GM10266 (cell line): ENCODE results near the gene TBL1X.

Experiments used
- DNase-seq: peaks from one replicate; pipeline ENCODE4 v3.0.0; 2012; ENCODE audit errors: extremely low spot score
- TF ChIP-seq, protein P1 (sequence below): IDR thresholded peaks from 2 replicates; pipeline ENCODE4 v1.5.1; 2012; ENCODE audit warnings: mild to moderate bottlenecking, low read depth; ENCODE audit not compliant: control insufficient read depth, insufficient read depth; ENCODE audit errors: missing control alignments

Gene TBL1X

DNA sequence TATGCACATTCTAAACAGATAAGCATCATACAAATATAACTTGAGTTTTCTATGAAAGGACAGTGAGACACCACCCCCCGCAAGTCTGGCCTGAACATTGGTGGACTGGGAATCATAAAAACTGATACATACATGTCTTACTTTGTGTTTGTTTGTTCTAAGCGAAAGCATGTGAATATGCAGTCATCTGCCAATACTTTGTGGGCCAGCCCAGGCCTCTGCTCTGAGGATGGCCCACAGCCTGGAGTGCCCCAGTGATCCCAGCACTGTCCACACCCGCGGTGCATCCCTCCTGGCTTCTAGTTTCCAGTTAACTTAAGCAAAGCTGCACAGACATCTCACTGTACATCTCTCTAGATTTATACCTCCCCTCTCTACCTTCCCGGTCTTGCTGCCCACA lies 154.3 kb downstream of the TBL1X start:
- TF ChIP-seq, protein P1, sequence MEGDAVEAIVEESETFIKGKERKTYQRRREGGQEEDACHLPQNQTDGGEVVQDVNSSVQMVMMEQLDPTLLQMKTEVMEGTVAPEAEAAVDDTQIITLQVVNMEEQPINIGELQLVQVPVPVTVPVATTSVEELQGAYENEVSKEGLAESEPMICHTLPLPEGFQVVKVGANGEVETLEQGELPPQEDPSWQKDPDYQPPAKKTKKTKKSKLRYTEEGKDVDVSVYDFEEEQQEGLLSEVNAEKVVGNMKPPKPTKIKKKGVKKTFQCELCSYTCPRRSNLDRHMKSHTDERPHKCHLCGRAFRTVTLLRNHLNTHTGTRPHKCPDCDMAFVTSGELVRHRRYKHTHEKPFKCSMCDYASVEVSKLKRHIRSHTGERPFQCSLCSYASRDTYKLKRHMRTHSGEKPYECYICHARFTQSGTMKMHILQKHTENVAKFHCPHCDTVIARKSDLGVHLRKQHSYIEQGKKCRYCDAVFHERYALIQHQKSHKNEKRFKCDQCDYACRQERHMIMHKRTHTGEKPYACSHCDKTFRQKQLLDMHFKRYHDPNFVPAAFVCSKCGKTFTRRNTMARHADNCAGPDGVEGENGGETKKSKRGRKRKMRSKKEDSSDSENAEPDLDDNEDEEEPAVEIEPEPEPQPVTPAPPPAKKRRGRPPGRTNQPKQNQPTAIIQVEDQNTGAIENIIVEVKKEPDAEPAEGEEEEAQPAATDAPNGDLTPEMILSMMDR = no peak
- DNase-seq = no peak

DNA sequence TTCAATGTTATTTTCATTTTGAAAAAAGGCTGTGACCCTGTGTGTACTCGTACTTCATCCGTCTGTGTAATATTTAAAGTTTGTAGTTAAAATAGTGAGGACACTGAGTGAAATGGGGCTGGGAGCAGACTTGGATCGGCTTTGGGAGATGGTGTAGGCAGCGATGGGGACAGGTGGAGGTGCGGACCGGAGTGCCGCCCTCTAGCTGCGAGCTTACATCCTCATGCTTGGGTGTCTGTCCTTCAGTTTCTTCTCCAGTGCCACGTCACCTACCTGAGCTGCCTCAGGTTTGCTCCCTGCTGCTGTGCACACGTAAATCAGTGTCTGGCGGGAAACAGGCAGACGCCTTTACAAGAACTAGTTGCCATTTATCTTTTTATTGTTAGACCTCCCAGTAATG lies 154.7 kb downstream of the TBL1X start:
- TF ChIP-seq, protein P1 = no peak
- DNase-seq = no peak

DNA sequence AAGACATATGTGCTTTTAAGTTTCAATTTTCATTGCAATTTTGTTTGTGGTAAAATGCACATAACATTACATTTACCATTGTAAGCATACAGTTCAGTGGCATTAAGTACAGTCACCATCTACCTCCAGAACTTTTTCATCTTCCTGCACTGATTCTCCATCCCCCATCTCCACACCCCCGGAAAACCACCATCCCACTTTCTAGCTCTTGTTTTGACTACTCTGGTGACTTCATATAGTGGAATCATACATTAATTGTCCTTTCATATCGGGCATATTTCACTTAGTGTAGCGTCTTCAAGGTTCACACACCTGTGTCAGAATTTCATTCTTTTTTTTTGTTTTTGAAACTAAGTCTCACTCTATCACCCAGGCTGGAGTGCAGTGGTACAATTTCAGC lies 157.3 kb downstream of the TBL1X start:
- TF ChIP-seq, protein P1 = no peak
- no peak for DNase-seq

DNA sequence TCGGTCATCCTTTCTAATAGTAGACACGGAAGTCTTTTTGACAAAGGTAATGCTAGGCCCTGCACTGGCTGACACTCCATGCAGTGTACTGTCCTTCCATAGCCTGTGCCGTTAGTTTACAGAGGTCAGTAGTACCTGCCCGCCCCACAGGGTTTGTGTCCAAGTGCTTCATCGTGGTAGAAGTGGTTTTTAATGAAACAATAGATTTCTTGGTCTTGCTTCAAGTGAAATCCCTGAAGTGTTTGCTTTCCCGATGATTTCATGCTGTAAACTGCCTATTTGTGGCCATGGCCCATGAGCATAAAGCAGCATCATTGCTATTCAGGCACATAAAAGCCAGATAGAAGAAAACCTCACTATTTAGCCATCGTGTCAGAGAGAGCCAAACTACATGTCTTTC lies 161.5 kb downstream of the TBL1X start:
- DNase-seq = no peak
- TF ChIP-seq, protein P1 = no peak

DNA sequence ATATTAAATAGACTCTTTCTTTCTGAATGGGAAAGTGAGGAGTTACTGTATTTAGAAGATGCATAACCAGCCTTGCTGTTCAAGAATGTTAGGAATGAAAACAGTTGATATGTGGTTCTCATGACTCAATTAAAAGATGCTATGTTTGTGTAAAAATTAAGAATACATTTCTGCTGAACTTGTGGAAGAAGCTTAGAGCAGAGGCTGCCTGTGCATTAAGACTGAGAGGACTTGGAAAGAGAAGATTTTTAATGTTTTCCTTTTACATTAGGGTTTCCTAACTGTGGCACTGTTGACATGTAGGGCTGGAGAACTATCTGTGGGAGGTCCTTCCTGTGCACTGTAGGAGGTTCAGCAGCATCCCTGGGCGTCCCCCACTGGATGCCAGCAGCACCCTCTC lies 163.1 kb downstream of the TBL1X start:
- TF ChIP-seq, protein P1 = no peak
- DNase-seq = no peak

DNA sequence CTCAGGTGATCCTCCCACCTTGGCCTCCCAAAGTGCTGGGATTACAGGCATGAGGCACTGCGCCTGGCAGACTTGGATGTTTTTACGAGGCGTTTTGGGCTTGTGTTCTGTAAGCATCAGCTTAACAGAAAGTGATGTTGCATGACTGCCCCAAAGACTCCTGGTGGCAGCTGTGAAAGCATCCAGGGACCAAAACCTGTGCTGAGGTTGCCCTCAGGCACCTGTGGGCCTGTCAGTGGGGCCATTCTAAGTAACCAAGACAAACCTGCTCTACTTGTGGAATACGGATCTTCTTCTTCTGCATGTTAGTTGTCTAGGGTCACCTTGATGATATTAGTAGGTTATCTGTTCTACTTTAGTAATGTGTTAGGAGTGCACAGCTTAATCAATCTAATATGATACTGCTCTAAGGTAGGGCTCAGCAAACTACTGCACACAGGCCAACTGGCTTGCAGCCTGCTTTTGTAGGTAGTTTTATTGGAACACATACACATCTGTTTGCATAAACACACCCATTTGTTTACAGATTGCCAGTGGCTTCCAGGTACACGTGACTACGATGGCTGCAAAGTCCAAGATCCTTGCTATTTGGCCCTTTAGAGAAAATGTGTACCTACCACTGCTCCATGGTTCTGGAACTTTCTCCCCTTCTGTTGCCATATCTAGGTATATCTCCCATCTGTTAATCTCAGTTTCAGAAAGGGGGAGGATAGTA lies 164.1 kb downstream of the TBL1X start:
- TF ChIP-seq, protein P1 = no peak
- DNase-seq = no peak

DNA sequence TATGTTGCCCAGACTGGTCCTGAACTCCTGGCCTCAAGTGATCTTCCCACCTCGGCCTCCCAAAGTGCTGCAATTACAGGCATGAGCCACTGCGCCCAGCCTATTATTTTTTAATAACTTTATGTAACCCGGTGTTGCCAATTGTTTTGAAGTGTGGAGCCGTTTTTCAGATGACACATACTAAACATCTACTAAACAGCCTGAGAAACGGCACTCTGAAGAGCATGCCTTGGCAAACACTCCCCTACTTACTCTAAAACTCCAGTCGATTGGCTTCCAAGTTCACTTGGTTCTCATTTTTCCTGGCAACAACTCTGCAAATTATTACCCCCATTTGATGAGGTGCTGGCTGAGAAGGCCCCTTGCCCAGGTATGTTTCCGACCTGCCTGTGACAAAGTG lies 169.7 kb downstream of the TBL1X start:
- DNase-seq = no peak
- TF ChIP-seq, protein P1 = no peak
